Activated CD4-positive, alpha-beta T cell treated with anti-CD3 and anti-CD28 coated beads for 4 hours (primary cell): ENCODE measurements around the gene C5orf47.

Experiments used
- DNase-seq, 2 donors: peaks; one replicate each; pipeline ENCODE4 v3.0.0-alpha.2; 2020

C5orf47 gene

DNA sequence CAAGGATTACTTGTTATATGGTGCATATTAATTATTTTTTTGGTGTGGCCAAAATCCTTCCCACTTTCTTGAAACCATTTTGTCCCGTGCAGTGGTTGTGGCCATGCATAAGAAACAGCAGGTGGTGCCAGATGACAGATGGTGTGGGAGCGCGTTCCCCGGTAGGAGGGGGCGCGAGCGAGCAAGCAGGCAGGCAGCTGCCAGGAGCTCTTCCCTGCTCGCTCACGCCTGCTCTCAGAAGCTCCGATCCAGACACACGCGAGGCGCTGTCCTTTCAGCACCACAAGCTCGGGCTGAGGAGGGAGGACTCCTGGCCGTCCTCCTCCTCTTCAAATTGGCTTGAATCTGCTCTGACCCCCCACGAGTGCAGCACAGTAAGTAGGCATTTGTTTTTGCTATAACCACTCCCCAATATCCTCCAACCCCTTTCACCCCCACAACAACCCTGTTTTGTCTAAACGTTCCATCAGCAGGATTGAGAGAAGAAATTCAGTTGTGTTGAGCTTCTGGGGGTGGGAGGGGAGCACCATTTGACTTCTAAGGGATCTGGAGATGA lies 56.6 kb downstream of the C5orf47 start, which contains the start of gene NSG2:
TSS of gene NSG2 (plus strand) at position 237 of the 556 bp plus-strand sequence. CDS start 1,050 bp downstream, outside the sequence.
- no peak for DNase-seq

DNA sequence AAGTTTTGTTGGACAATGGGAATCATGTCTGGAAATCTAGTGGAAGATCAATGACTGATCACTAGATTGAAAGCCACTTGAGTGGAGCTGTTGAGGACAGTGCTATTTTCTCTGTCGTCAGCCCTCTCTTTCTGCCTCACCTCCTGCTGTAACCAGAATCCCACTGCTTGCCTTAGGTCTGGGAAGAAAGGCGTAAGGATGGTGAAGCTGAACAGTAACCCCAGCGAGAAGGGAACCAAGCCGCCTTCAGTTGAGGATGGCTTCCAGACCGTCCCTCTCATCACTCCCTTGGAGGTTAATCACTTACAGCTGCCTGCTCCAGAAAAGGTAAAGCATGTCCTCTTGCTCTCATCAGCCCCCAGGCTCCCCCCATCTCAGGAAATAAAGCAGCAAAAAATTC lies 57.6 kb downstream of the C5orf47 start:
- DNase-seq = no peak

DNA sequence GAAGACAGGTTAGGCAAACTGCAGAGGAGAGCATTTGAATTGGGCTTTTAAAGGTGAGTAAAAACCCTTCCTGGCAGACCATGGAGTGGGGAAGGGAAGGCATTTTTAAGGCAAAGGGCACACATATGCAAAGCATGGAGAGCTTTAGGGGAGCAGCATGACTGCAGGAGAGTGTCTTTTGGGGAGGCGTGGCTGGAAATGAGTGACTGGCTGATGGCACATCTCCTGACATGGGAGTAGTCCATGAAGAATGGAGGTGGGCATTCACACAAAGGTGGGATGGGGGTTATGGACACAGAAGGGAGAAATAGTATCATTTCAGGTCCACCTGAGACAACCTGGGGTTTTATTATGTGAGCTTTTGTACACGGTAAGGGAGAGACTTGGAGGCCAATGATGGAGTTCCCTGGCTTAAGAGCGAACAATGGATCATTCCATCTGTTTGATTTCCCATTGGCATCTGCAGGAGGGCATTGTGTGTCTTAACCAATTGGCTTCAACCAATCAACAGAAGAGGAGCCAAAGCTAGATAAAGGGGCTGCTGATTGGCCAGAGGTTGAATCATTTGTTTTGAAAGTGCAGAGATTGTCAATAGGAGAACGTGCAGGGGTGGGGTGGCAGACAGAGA lies 58.6 kb downstream of the C5orf47 start:
- DNase-seq = no peak

DNA sequence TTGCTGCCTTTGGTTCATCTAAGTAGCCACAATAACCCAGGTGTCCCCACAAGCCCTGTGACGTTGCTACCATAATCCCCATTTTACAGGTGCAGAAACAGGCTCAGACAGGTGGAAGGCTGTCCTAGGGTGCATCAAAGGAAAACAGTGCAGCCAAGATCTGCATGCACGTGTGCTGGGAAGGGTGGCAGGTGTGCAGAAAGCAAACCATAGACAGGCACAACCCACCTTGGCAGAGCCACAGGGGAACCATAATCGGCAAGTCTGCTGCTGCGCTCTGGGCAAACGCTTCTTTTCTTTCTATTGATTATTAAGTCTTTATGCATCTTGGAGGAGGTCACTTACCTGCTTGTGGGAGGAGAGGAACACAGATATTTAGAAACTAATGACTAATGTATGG lies 63.7 kb downstream of the C5orf47 start:
- no peak for DNase-seq

DNA sequence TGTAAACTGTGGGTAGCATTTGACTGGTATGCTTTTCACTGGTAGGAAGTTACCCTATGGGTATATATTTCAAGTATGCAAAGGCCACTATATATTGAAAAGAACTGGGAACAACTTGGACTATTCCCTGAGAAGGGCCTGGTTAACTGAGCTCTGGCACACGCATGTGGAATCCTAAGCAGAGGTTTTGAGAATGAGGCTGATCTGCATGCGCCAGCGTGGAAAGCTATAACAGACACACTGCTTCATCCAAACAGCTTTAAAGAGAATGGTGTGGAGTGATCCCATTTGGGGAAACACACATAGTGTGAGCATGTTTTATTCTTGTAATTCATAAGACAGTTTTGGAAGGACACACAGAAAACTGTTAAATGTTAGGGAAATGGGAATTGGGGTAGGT lies 64.9 kb downstream of the C5orf47 start:
- DNase-seq = no peak
